SK-N-SH treated with all-trans-retinoic acid at 6 μM for 48 hours (cell line): ENCODE data around the gene TNS3.

Source experiments
- CSDC2 ChIP-seq: fragments of 250-450 bp; sonication (Bioruptor Pico); IDR thresholded peaks from 2 replicates; pipeline ENCODE4 v1.5.0; 2020; ENCODE audit warnings: mild to moderate bottlenecking, moderate library complexity
- GLIS3 ChIP-seq: fragments of 250-450 bp; sonication (Bioruptor Pico); IDR thresholded peaks from 2 replicates; pipeline ENCODE4 v1.5.0; 2020; ENCODE audit warnings: mild to moderate bottlenecking, moderate library complexity
- PATZ1 ChIP-seq: fragments of 250-450 bp; sonication (Bioruptor Pico); IDR thresholded peaks from 2 replicates; pipeline ENCODE4 v1.8.0; 2020; ENCODE audit warnings: mild to moderate bottlenecking, moderate library complexity, borderline replicate concordance
- RARB ChIP-seq: fragments of 250-450 bp; sonication (Bioruptor Pico); IDR thresholded peaks from 2 replicates; pipeline ENCODE4 v1.8.0; 2021; ENCODE audit warnings: mild to moderate bottlenecking, moderate library complexity

GRCh38 chr7:47627580-47628283, 45.8 kb upstream of the TNS3 start:
- no peak for TF ChIP-seq CSDC2
- TF ChIP-seq RARB (CRISPR knock-in tag): no peak
- no peak for TF ChIP-seq GLIS3
- TF ChIP-seq PATZ1: no peak
